Measurements from ENCODE around the gene CYP4F2. TPM values are rescaled to one million over a fixed set of nuclear protein-coding genes. Genes with fewer than 3 reads are reported as not detected.
"Not testable (repeated sequence)": the region's sequence is repeated elsewhere in the genome, so short reads cannot be mapped to it uniquely, and the experiment has no call there.

The CYP4F2 gene
- total and polyA plus RNA-seq, 2 donors (not counting 1 experiment from before 2014, with no cell fraction given): not detected

DNA sequence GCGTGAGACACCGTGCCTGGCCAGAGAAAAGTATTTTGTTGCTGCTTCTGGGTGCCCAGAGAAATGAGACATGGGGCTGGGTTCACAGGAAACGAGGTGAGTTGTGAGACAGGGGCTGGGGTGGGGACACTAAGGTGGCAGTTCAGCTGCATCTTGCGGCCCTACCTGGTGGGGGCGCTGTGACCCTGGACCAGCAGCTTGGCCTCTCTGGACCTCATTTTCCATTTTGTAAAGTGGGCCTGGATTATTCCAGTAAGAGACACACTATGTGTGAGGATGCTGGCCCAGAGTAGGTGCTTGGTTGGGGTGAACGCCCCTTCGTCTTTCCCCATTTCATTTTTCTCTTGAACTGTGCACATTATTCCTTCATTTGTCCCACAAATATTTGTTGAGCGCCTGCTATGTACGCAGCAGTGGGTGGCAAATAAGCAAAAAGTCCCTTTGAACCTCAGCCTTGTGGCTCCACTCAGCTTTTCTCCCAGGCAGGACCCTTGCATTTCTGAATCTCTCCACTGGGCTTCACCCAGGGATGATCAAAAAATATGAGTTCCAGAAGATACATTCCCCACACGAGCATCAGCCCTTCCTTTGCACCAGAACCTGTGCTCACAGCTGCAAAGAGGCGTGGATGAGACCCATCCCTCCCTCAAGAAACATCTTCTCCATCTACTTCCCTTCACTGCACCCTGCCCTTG lies 55.9 kb downstream of the CYP4F2 start:
- DNase-seq (ENCODE audit: low read depth in 2 of 2): no peak
- no peaks in the 10 kb centered on the region for H3K79me2 ChIP-seq (ENCODE audit: control insufficient read depth, insufficient read depth, low read length)
- H3K27me3 ChIP-seq (ENCODE audit: control insufficient read depth, insufficient read depth, low read length): no peaks in the 10 kb centered on the region
- no peak overlapping the region for H3K27ac ChIP-seq (ENCODE audit: insufficient read depth, low read length)
- no peaks in the 10 kb centered on the region for H4K20me1 ChIP-seq (ENCODE audit: control insufficient read depth, extremely low read depth, insufficient read depth, low read length)
- no peaks in the 10 kb centered on the region for H3K36me3 ChIP-seq (ENCODE audit: control insufficient read depth, insufficient read depth, low read length)
- H3K4me3 ChIP-seq (replicated peaks in 1 of 4; ENCODE audit: control extremely low read depth in 1 of 4, insufficient read depth in 1 of 4, low read depth in 3 of 4, low read length in 4 of 4): no peak overlapping the region
- no peaks in the 10 kb centered on the region for H3K4me1 ChIP-seq (ENCODE audit: control insufficient read depth, extremely low read depth, insufficient read depth, low read length)
- no peak overlapping the region for H3K9ac ChIP-seq (ENCODE audit: insufficient read depth, low read length)
- no peak overlapping the region for H3K4me2 ChIP-seq (ENCODE audit: extremely low read depth, insufficient read depth, low read length)
- no peaks in the 10 kb centered on the region for H3K9me3 ChIP-seq (ENCODE audit: control insufficient read depth, insufficient read depth, low read depth, low read length)
- TF ChIP-seq EZH2 (IDR thresholded peaks at IDR 0.05; ENCODE audit: low read length, missing control alignments): no peak
- TF ChIP-seq CTCF (conservative IDR thresholded peaks at IDR 0.05 in 1 of 2, IDR thresholded peaks at IDR 0.05 in 1 of 2; ENCODE audit: low read depth in 1 of 2, low read length in 2 of 2): no peak
- no peak overlapping the region for H2AFZ ChIP-seq (ENCODE audit: low read length)

DNA sequence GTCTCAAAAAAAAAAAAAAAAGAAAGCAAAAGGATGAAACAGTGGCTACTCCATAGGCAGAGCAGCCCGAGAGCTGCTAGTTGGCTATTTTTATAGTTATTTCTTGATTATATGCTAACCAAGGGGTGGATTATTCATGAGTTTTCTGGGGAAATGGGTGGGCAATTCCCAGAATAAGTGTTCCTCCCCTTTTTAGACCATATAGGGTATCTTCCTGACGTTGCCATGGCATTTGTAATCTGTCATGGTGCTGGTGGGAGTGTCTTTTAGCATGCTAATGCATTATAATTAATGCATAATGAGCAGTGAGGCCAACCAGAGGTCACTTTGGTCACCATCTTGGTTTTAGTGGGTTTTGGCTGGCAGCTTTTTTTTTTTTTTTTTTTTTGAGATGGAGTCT lies 57.0 kb downstream of the CYP4F2 start:
- no peak overlapping the region for H3K9ac ChIP-seq (ENCODE audit: insufficient read depth, low read length)
- no peak overlapping the region for H2AFZ ChIP-seq (ENCODE audit: low read length)
- DNase-seq (ENCODE audit: low read depth in 2 of 2): no peak
- no peak overlapping the region for H3K4me3 ChIP-seq (replicated peaks in 1 of 4; ENCODE audit: control extremely low read depth in 1 of 4, insufficient read depth in 1 of 4, low read depth in 3 of 4, low read length in 4 of 4)
- no peak overlapping the region for H3K27ac ChIP-seq (ENCODE audit: insufficient read depth, low read length)
- H3K36me3 ChIP-seq (ENCODE audit: control insufficient read depth, insufficient read depth, low read length): no peaks in the 10 kb centered on the region
- H3K79me2 ChIP-seq (ENCODE audit: control insufficient read depth, insufficient read depth, low read length): no peaks in the 10 kb centered on the region
- no peak for TF ChIP-seq EZH2 (IDR thresholded peaks at IDR 0.05; ENCODE audit: low read length, missing control alignments)
- TF ChIP-seq CTCF (conservative IDR thresholded peaks at IDR 0.05 in 1 of 2, IDR thresholded peaks at IDR 0.05 in 1 of 2; ENCODE audit: low read depth in 1 of 2, low read length in 2 of 2): no peak
- H3K9me3 ChIP-seq (ENCODE audit: control insufficient read depth, insufficient read depth, low read depth, low read length): no peaks in the 10 kb centered on the region
- H3K4me1 ChIP-seq (ENCODE audit: control insufficient read depth, extremely low read depth, insufficient read depth, low read length): no peaks in the 10 kb centered on the region
- no peaks in the 10 kb centered on the region for H3K27me3 ChIP-seq (ENCODE audit: control insufficient read depth, insufficient read depth, low read length)
- no peaks in the 10 kb centered on the region for H4K20me1 ChIP-seq (ENCODE audit: control insufficient read depth, extremely low read depth, insufficient read depth, low read length)
- H3K4me2 ChIP-seq (ENCODE audit: extremely low read depth, insufficient read depth, low read length): no peak overlapping the region

DNA sequence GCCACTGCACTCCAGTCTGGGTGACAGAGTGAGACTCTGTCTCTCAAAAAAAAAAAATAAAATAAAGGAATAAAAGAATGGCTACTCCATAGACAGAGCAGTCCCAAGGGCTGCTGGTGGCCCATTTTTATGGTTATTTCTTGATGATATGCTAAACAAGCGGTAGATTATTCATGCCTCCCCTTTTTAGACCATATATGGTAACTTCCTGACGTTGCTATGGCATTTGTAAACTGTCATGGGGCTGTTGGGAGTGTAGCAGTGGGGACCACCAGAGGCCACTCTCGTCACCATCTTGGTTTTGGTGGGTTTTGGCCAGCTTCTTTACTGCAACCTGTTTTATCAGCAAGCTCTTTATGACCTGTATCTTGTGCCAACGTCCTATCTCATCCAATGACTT lies 58.0 kb downstream of the CYP4F2 start:
- not testable (repeated sequence) for DNase-seq (ENCODE audit: low read depth in 2 of 2); H3K27me3 ChIP-seq (ENCODE audit: control insufficient read depth, insufficient read depth, low read length); H3K79me2 ChIP-seq (ENCODE audit: control insufficient read depth, insufficient read depth, low read length); H3K4me3 ChIP-seq (replicated peaks in 1 of 4; ENCODE audit: control extremely low read depth in 1 of 4, insufficient read depth in 1 of 4, low read depth in 3 of 4, low read length in 4 of 4); H3K4me1 ChIP-seq (ENCODE audit: control insufficient read depth, extremely low read depth, insufficient read depth, low read length); H2AFZ ChIP-seq (ENCODE audit: low read length); H3K9me3 ChIP-seq (ENCODE audit: control insufficient read depth, insufficient read depth, low read depth, low read length); H3K36me3 ChIP-seq (ENCODE audit: control insufficient read depth, insufficient read depth, low read length); H3K4me2 ChIP-seq (ENCODE audit: extremely low read depth, insufficient read depth, low read length); H3K27ac ChIP-seq (ENCODE audit: insufficient read depth, low read length); H4K20me1 ChIP-seq (ENCODE audit: control insufficient read depth, extremely low read depth, insufficient read depth, low read length); H3K9ac ChIP-seq (ENCODE audit: insufficient read depth, low read length)
